ENCODE results near the gene GATM. TPM values are rescaled to one million over a fixed set of nuclear protein-coding genes. Genes with fewer than 3 reads are reported as not detected.
"Not testable (repeated sequence)": the region's sequence is repeated elsewhere in the genome, so short reads cannot be mapped to it uniquely, and the experiment has no call there.

The GATM gene
- total RNA-seq, 1 donor from 2014 or later = 15.7 TPM

- Mint-ChIP-seq H3K4me3 (no peak overlapping the region), H3K9me3 (no peaks in the 10 kb centered on the region), H3K27me3 (no peaks in the 10 kb centered on the region), H3K4me1 (peaks cover 20% of the 10 kb centered on the region), H3K27ac (no peak overlapping the region), H3K36me3 (ENCODE audit: low read depth) (peaks cover 31% of the 10 kb centered on the region)
- no peak for DNase-seq
- intact Hi-C loops (cut with micrococcal nuclease) = no loop called here
- CTCF ChIA-PET = no interaction called here
- POLR2A ChIA-PET = no interaction called here
- TF ChIP-seq, protein P1, sequence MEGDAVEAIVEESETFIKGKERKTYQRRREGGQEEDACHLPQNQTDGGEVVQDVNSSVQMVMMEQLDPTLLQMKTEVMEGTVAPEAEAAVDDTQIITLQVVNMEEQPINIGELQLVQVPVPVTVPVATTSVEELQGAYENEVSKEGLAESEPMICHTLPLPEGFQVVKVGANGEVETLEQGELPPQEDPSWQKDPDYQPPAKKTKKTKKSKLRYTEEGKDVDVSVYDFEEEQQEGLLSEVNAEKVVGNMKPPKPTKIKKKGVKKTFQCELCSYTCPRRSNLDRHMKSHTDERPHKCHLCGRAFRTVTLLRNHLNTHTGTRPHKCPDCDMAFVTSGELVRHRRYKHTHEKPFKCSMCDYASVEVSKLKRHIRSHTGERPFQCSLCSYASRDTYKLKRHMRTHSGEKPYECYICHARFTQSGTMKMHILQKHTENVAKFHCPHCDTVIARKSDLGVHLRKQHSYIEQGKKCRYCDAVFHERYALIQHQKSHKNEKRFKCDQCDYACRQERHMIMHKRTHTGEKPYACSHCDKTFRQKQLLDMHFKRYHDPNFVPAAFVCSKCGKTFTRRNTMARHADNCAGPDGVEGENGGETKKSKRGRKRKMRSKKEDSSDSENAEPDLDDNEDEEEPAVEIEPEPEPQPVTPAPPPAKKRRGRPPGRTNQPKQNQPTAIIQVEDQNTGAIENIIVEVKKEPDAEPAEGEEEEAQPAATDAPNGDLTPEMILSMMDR (IDR thresholded peaks at IDR 0.05) = no peak
- ATAC-seq (ENCODE audit: low read depth) = no peak
Observed at GRCh38 chr15:45371546-45371945, 6.8 kb downstream of the GATM start.

DNA sequence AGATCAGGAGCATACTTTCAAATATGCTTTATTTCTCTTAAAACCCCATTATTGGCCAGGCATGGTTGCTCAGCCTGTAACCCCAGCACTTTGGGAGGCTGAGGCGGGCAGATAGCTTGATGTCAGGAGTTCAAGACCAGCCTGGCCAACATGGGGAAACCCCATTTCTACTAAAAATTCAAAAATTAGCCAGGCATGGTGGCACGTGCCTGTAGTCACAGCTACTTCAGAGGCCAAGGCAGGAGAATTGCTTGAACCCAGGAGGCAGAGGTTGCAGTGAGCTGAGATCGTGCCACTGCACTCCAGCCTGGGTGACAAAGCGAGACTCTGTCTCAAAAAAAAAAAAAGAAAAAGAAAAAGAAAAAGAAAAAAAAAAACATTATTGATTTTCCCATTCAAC lies 8.3 kb downstream of the GATM start:
- H3K27me3 Mint-ChIP-seq; intact Hi-C loops (cut with micrococcal nuclease); ATAC-seq (ENCODE audit: low read depth); DNase-seq; H3K4me3 Mint-ChIP-seq; H3K9me3 Mint-ChIP-seq; H3K27ac Mint-ChIP-seq: not testable (repeated sequence)
- ChIA-PET CTCF (interaction anchor here (0.7 kb wide), 1 partner anchor 61 kb away, joined by 6 read pairs; no protein-coding TSS in a partner anchor), POLR2A (interaction anchor here (0.7 kb wide), 1 partner anchor 23 kb away, joined by 6 read pairs; no protein-coding TSS in a partner anchor)
- peaks cover 31% of the 10 kb centered on the region for H3K36me3 Mint-ChIP-seq (ENCODE audit: low read depth)
- H3K4me1 Mint-ChIP-seq = peaks cover 15% of the 10 kb centered on the region

- CTCF ChIA-PET, H3K9me3 Mint-ChIP-seq, H3K27me3 Mint-ChIP-seq: not testable (repeated sequence)
Observed at GRCh38 chr15:45367222-45367621, 11.1 kb downstream of the GATM start.

GRCh38 chr15:45364271-45364670 lies 14.1 kb downstream of the GATM start:
- ChIA-PET CTCF (no interaction called here), POLR2A (no interaction called here)
- intact Hi-C loops (cut with micrococcal nuclease) = no loop called here
- Mint-ChIP-seq H3K27ac (no peak overlapping the region), H3K27me3 (no peaks in the 10 kb centered on the region), H3K4me3 (no peak overlapping the region), H3K36me3 (ENCODE audit: low read depth) (peaks cover 66% of the 10 kb centered on the region), H3K4me1 (no peaks in the 10 kb centered on the region), H3K9me3 (no peaks in the 10 kb centered on the region)
- ATAC-seq (ENCODE audit: low read depth) (no peak), DNase-seq (no peak)
- TF ChIP-seq, protein P1 (IDR thresholded peaks at IDR 0.05) = no peak

More at GRCh38 chr15:45367222-45367621, 11.1 kb downstream of the GATM start:
- intact Hi-C loops (cut with micrococcal nuclease); ATAC-seq (ENCODE audit: low read depth); H3K4me3 Mint-ChIP-seq; POLR2A ChIA-PET; DNase-seq; H3K27ac Mint-ChIP-seq: not testable (repeated sequence)
- Mint-ChIP-seq H3K4me1 (peaks cover 10% of the 10 kb centered on the region), H3K36me3 (ENCODE audit: low read depth) (peaks cover 51% of the 10 kb centered on the region)

DNA sequence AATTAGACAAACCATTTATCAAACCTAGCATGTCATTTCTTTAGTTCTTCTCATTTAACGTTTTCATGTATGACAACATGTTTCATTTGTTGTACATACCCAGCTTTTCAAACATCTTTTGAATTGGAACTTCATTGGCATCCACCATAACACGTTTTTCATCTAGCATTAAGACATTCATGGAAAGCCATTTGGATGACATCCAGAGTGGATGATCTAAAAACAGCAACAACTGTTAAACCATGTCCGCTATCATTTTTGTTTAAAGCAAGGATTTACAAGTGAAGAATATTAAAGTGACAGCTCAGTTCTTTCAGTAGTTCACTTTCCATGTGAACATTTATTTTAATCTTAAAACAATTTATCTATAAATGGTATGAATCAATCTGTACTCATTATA lies 14.5 kb downstream of the GATM start:
- POLR2A ChIA-PET = no interaction called here

GRCh38 chr15:45363334-45363733 lies 15.0 kb downstream of the GATM start:
- Mint-ChIP-seq H3K4me1 (no peaks in the 10 kb centered on the region), H3K9me3 (no peaks in the 10 kb centered on the region), H3K27me3 (no peaks in the 10 kb centered on the region), H3K27ac (no peak overlapping the region), H3K4me3 (no peak overlapping the region), H3K36me3 (ENCODE audit: low read depth) (peaks cover 65% of the 10 kb centered on the region)
- ATAC-seq (ENCODE audit: low read depth) = no peak
- intact Hi-C loops (cut with micrococcal nuclease) = no loop called here
- TF ChIP-seq, protein P1 (IDR thresholded peaks at IDR 0.05) = no peak
- DNase-seq = no peak
- ChIA-PET POLR2A (no interaction called here), CTCF (interaction anchor here (1.3 kb wide), 1 partner anchor 237 kb away, joined by 4 read pairs; no protein-coding TSS in a partner anchor)

More for the DNA sequence above, 14.5 kb downstream of the GATM start:
- Mint-ChIP-seq H3K4me1 (no peaks in the 10 kb centered on the region), H3K4me3 (no peak overlapping the region), H3K27ac (no peak overlapping the region), H3K27me3 (no peaks in the 10 kb centered on the region), H3K36me3 (ENCODE audit: low read depth) (peaks cover 67% of the 10 kb centered on the region), H3K9me3 (no peaks in the 10 kb centered on the region)
- CTCF ChIA-PET = no interaction called here
- ATAC-seq (ENCODE audit: low read depth) (no peak), DNase-seq (no peak)
- TF ChIP-seq, protein P1 (IDR thresholded peaks at IDR 0.05) = no peak
- intact Hi-C loops (cut with micrococcal nuclease) = no loop called here

All from activated B cell treated with CpG ODN at 0.5 μM for 24 hours (primary cell).